ENCODE data around the gene THRA. TPM values are rescaled to one million over a fixed set of nuclear protein-coding genes. Genes with fewer than 3 reads are reported as not detected.

THRA gene
- total RNA-seq, 2 donors from 2014 or later, result 64.8 to 75.0 TPM

- Histone ChIP-seq H3K9me3 (no peaks in the 10 kb centered on the region), H3K36me3 (peaks cover 29% of the 10 kb centered on the region), H3K27ac (no peak overlapping the region), H3K4me3 (no peak overlapping the region), H3K4me1 (ENCODE audit: control insufficient read depth in 1 of 2, low read depth in 2 of 2) (peaks cover 0 to 38% of the 10 kb centered on the region in 2 donors), H3K27me3 (replicated peaks; ENCODE audit: insufficient read depth) (no peaks in the 10 kb centered on the region)
- no peak for DNase-seq (ENCODE audit: low spot score)
- TF ChIP-seq, protein P1, sequence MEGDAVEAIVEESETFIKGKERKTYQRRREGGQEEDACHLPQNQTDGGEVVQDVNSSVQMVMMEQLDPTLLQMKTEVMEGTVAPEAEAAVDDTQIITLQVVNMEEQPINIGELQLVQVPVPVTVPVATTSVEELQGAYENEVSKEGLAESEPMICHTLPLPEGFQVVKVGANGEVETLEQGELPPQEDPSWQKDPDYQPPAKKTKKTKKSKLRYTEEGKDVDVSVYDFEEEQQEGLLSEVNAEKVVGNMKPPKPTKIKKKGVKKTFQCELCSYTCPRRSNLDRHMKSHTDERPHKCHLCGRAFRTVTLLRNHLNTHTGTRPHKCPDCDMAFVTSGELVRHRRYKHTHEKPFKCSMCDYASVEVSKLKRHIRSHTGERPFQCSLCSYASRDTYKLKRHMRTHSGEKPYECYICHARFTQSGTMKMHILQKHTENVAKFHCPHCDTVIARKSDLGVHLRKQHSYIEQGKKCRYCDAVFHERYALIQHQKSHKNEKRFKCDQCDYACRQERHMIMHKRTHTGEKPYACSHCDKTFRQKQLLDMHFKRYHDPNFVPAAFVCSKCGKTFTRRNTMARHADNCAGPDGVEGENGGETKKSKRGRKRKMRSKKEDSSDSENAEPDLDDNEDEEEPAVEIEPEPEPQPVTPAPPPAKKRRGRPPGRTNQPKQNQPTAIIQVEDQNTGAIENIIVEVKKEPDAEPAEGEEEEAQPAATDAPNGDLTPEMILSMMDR (IDR thresholded peaks at IDR 0.05), result no peak
- no peak for ATAC-seq (ENCODE audit: insufficient number of reproducible peaks, low FRiP score, low read depth)
Observed at GRCh38 chr17:40025559-40025958, 37.2 kb upstream of the THRA start.

- TF ChIP-seq, protein P1 (IDR thresholded peaks at IDR 0.05), result no peak
- no peak for DNase-seq (ENCODE audit: low spot score)
- no peaks in the 10 kb centered on the region for H3K27me3 ChIP-seq (replicated peaks; ENCODE audit: insufficient read depth)
- no peak for ATAC-seq (ENCODE audit: insufficient number of reproducible peaks, low FRiP score, low read depth)
- peaks cover 34% of the 10 kb centered on the region for H3K36me3 ChIP-seq
- no peaks in the 10 kb centered on the region for H3K9me3 ChIP-seq
- H3K4me1 ChIP-seq (ENCODE audit: control insufficient read depth in 1 of 2, low read depth in 2 of 2), result peaks cover 0 to 31% of the 10 kb centered on the region in 2 donors
- H3K4me3 ChIP-seq, result no peak overlapping the region
- H3K27ac ChIP-seq, result no peak overlapping the region
Observed at GRCh38 chr17:40025991-40026815, 36.6 kb upstream of the THRA start.

DNA sequence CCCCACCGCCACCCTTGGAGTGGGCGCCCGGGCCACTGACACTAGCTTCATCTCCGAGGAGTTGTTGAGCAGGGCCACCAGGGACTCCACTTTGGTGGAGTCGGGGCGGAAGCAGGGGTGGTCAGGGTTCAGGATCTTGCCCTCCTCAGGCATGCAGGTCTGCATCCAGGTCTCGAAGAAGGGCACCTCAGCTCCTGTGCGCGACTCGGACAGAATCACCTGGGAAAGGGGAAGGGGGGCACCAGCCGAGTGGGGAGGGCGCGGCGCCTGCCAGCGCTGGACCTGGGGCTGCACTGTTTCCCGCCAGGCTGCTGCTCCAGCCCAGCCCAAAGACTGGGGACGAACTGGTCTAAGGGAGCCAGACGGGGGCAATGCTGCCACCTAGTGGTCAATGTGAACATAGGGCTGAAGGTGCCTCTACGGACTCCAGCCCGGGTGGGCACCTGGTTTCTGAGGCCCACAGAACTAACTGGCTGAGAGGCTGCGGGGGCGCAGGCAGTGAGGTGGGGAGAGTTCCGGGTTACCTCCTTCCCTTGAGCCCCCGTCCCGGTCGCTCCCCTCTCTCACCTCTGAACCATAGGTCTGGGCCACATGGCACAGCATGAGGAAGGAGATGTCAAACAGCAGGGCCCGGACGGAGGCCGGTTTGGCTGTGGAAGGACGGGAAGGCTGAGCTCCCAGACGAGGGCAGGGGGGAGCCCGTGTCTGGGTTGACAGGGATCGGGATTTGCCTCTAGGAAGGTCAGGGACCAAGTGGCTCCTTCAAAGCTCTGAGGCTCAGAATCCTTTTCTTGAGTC is 35.8 kb upstream of the THRA start:
- H3K4me1 ChIP-seq (ENCODE audit: control insufficient read depth in 1 of 2, low read depth in 2 of 2), result peaks cover 0 to 24% of the 10 kb centered on the region in 2 donors
- DNase-seq (ENCODE audit: low spot score) (peak; percentile 45), ATAC-seq (ENCODE audit: insufficient number of reproducible peaks, low FRiP score, low read depth) (peak; percentile 88)
- H3K27me3 ChIP-seq (replicated peaks; ENCODE audit: insufficient read depth), result no peaks in the 10 kb centered on the region
- TF ChIP-seq, protein P1 (IDR thresholded peaks at IDR 0.05), result peak; percentile 93
- no peaks in the 10 kb centered on the region for H3K9me3 ChIP-seq
- H3K4me3 ChIP-seq, result no peak overlapping the region
- no peak overlapping the region for H3K27ac ChIP-seq
- H3K36me3 ChIP-seq, result peaks cover 39% of the 10 kb centered on the region

DNA sequence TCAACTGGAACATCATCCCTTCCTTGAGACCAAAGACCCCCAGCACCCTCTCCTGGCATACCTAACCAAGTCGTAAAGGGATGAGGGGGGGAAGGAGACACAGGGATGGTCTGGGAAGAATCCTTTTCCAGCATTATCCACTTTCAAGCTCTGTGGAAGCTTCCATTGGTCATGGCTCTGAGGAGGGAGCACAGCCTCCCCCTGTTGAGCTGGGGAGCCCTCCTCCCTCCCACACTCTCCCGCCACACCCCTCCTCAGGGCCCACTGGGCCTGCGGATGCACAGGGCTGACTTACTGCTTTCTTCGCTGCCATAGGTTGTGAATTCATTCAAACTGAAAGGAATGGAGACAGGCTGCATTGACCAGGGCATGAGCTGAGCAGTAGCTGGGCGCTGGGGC is 35.2 kb upstream of the THRA start:
- DNase-seq (ENCODE audit: low spot score), result no peak
- no peak overlapping the region for H3K4me3 ChIP-seq
- TF ChIP-seq, protein P1 (IDR thresholded peaks at IDR 0.05), result no peak
- ATAC-seq (ENCODE audit: insufficient number of reproducible peaks, low FRiP score, low read depth), result no peak
- no peaks in the 10 kb centered on the region for H3K27me3 ChIP-seq (replicated peaks; ENCODE audit: insufficient read depth)
- peaks cover 0 to 29% of the 10 kb centered on the region in 2 donors for H3K4me1 ChIP-seq (ENCODE audit: control insufficient read depth in 1 of 2, low read depth in 2 of 2)
- H3K9me3 ChIP-seq, result no peaks in the 10 kb centered on the region
- H3K27ac ChIP-seq, result no peak overlapping the region
- peaks cover 37% of the 10 kb centered on the region for H3K36me3 ChIP-seq

GRCh38 chr17:40028595-40028994 is 34.2 kb upstream of the THRA start:
- DNase-seq (ENCODE audit: low spot score), result no peak
- Histone ChIP-seq H3K27ac (no peak overlapping the region), H3K4me1 (ENCODE audit: control insufficient read depth in 1 of 2, low read depth in 2 of 2) (peaks cover 0 to 27% of the 10 kb centered on the region in 2 donors), H3K4me3 (no peak overlapping the region), H3K36me3 (peaks cover 44% of the 10 kb centered on the region), H3K27me3 (replicated peaks; ENCODE audit: insufficient read depth) (no peaks in the 10 kb centered on the region), H3K9me3 (no peaks in the 10 kb centered on the region)
- no peak for ATAC-seq (ENCODE audit: insufficient number of reproducible peaks, low FRiP score, low read depth)
- TF ChIP-seq, protein P1 (IDR thresholded peaks at IDR 0.05), result no peak
